ENCODE measurements around the gene KRTAP19-1.

KRTAP19-1 gene

DNA sequence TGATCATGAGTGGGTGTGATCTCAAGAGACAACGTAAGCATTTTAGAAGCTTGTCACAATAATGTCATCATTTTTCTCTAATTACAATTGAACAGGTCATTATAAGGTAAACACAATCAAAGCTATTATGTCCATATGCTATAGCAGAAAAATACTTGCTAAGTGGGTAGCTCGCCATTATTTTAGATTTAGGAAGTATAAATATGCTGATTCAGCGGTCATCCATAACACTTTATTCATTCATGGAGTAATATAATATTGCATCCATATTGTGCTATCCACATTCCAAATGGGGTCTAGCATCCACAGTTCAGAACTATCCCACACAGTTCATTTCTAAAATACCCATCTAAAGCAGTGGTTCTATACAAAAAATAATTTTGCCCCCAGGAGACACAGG, 31.7 kb downstream of the KRTAP19-1 start:
- no peak overlapping the region for H3K4me3 ChIP-seq (ENCODE audit: low read depth, low read length)
- TF ChIP-seq, protein P1, sequence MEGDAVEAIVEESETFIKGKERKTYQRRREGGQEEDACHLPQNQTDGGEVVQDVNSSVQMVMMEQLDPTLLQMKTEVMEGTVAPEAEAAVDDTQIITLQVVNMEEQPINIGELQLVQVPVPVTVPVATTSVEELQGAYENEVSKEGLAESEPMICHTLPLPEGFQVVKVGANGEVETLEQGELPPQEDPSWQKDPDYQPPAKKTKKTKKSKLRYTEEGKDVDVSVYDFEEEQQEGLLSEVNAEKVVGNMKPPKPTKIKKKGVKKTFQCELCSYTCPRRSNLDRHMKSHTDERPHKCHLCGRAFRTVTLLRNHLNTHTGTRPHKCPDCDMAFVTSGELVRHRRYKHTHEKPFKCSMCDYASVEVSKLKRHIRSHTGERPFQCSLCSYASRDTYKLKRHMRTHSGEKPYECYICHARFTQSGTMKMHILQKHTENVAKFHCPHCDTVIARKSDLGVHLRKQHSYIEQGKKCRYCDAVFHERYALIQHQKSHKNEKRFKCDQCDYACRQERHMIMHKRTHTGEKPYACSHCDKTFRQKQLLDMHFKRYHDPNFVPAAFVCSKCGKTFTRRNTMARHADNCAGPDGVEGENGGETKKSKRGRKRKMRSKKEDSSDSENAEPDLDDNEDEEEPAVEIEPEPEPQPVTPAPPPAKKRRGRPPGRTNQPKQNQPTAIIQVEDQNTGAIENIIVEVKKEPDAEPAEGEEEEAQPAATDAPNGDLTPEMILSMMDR (IDR thresholded peaks at IDR 0.05; ENCODE audit: borderline replicate concordance, insufficient read depth, low read depth, low read length) = no peak

DNA sequence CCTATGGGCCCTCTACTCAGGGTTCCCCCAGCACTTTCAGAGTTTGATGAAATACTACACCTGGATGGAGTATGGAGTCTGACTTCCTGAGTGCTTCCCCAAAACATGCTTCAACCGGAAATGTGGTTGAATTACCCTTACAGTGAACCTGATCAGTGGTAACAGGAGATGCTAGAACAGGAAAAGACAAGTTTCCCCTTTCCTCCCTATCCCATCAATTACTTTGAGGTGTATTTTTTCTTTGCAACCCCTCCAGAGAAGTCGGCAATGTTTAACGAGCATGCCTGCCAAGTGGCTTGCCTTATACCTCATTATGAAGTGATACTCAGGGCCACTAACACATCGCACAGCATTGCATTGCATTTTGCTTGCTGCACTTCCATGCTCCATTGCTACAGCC, 33.1 kb downstream of the KRTAP19-1 start:
- TF ChIP-seq, protein P1 (IDR thresholded peaks at IDR 0.05; ENCODE audit: borderline replicate concordance, insufficient read depth, low read depth, low read length) = no peak
- H3K4me3 ChIP-seq (ENCODE audit: low read depth, low read length) = no peak overlapping the region

DNA sequence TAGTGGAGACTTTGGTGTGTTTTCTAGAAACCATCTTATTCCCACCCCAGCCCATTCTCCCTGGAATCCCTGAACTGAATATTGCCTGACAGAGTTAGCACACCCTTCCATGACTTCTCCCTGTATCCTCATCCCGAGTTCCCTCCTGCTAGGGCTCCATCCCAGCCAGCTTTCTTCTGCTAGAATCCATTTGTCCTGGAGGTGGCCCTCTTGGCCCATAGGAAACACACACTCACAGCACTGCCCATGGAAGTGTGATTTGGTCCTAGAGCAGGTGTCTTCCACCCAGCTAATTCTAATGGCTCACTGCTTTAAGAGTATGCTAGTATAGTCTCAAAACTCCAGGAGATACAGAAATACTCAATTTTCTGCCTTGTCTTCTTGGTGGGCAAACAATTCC, 36.0 kb downstream of the KRTAP19-1 start:
- no peak overlapping the region for H3K4me3 ChIP-seq (ENCODE audit: low read depth, low read length)
- TF ChIP-seq, protein P1 (IDR thresholded peaks at IDR 0.05; ENCODE audit: borderline replicate concordance, insufficient read depth, low read depth, low read length) = no peak

GRCh38 chr21:30443226-30443625, 36.9 kb downstream of the KRTAP19-1 start:
- no peak overlapping the region for H3K4me3 ChIP-seq (ENCODE audit: low read depth, low read length)
- TF ChIP-seq, protein P1 (IDR thresholded peaks at IDR 0.05; ENCODE audit: borderline replicate concordance, insufficient read depth, low read depth, low read length) = no peak

DNA sequence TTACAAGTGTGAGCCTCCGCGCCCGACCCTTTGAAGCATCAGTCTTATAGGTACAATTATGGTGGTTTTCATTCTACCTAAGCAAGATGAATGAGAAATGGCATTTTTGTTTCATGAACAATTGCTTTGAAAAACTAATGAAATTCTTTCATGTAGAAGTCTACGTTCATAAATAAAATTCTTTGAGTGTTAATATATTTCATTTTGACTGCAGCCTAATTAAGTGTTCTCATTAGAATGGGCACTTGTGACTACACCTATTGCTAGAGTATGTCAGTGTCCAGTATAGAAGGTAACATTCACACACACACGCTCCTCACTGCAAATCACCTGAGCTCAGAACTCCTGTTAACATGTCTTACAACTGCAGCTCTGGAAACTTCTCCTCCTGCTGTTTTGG, 40.2 kb downstream of the KRTAP19-1 start, which contains the start of gene KRTAP15-1:
KRTAP15-1 (plus strand) TSS at position 301 of the 400 bp plus-strand sequence; CDS start at position 354, 53 bp downstream.
- TF ChIP-seq, protein P1 (IDR thresholded peaks at IDR 0.05; ENCODE audit: borderline replicate concordance, insufficient read depth, low read depth, low read length) = no peak
- no peak within 1 kb of the TSS for H3K4me3 ChIP-seq (ENCODE audit: low read depth, low read length)

DNA sequence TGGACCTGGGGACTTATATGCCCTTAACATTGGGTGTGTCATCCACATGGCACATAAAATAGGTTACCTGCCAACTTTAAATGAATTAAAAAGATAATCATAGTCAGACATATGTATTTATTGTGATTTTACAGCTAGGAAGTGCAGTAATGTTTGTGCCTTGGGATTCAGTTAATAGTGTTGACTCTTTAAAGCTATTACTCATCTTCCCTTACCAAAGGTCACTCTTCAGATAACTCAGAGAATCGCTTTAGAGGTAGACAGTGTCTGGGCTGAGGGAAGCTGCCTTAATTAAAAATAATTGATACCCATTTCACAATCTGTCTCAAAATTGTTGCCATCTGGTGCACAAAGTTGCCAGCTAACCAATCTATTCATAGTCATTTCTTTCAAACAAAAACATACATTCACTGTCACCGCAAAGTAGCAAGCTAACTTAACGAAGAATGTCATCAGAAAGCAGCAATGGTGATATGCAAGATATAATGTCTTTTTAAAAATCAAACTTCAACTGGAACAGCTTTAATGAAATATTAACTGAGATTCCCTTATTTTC, 43.1 kb downstream of the KRTAP19-1 start:
- TF ChIP-seq, protein P1 (IDR thresholded peaks at IDR 0.05; ENCODE audit: borderline replicate concordance, insufficient read depth, low read depth, low read length) = no peak
- no peak overlapping the region for H3K4me3 ChIP-seq (ENCODE audit: low read depth, low read length)

- TF ChIP-seq, protein P1 (IDR thresholded peaks at IDR 0.05; ENCODE audit: borderline replicate concordance, insufficient read depth, low read depth, low read length) = peak; percentile 34; the same call in 1 of the 2 replicates
- H3K4me3 ChIP-seq (ENCODE audit: low read depth, low read length) = no peak overlapping the region
Observed at GRCh38 chr21:30434033-30434631, 46.0 kb downstream of the KRTAP19-1 start.
